NOMO-1 treated with dmso at 0.1 percent for 144 hours (cell line): ENCODE measurements around the gene LRRFIP1.
"Not testable (repeated sequence)": the region's sequence is repeated elsewhere in the genome, so short reads cannot be mapped to it uniquely, and the experiment has no call there.

Experiments
- DNase-seq: peaks from one replicate; lab custom pipeline; 2025; ENCODE audit not compliant: unreplicated experiment; lab: John Stamatoyannopoulos, UW

Gene LRRFIP1

GRCh38 chr2:237596520-237597195 lies 30.7 kb upstream of the LRRFIP1 start:
- DNase-seq, result no peak

GRCh38 chr2:237597196-237598145 lies 29.9 kb upstream of the LRRFIP1 start:
- no peak for DNase-seq

GRCh38 chr2:237598468-237599208 lies 28.7 kb upstream of the LRRFIP1 start:
- no peak for DNase-seq

GRCh38 chr2:237599465-237600110 lies 27.8 kb upstream of the LRRFIP1 start:
- no peak for DNase-seq

- peak; percentile 56 for DNase-seq
These were observed 27.1 kb upstream of the LRRFIP1 start for GRCh38 chr2:237600205-237600846.

GRCh38 chr2:237601453-237602116 lies 25.8 kb upstream of the LRRFIP1 start:
- DNase-seq, result no peak

GRCh38 chr2:237602409-237602808 lies 25.0 kb upstream of the LRRFIP1 start:
- DNase-seq, result no peak

GRCh38 chr2:237603049-237603717 lies 24.2 kb upstream of the LRRFIP1 start:
- no peak for DNase-seq

GRCh38 chr2:237603718-237604362 lies 23.5 kb upstream of the LRRFIP1 start:
- DNase-seq, result peak; percentile 57

GRCh38 chr2:237604391-237604790 lies 23.0 kb upstream of the LRRFIP1 start:
- DNase-seq, result no peak

GRCh38 chr2:237604960-237605359 lies 22.4 kb upstream of the LRRFIP1 start:
- no peak for DNase-seq

GRCh38 chr2:237606522-237606921 lies 20.9 kb upstream of the LRRFIP1 start:
- not testable (repeated sequence) for DNase-seq

GRCh38 chr2:237612527-237613357 lies 14.6 kb upstream of the LRRFIP1 start:
- DNase-seq, result no peak

GRCh38 chr2:237613679-237614078 lies 13.7 kb upstream of the LRRFIP1 start:
- DNase-seq, result no peak

GRCh38 chr2:237614151-237614720 lies 13.2 kb upstream of the LRRFIP1 start:
- peak; percentile 14 for DNase-seq

- DNase-seq, result no peak
These were observed 11.6 kb upstream of the LRRFIP1 start for GRCh38 chr2:237615631-237616249.

GRCh38 chr2:237616373-237616733 lies 11.0 kb upstream of the LRRFIP1 start:
- no peak for DNase-seq
